SHP77 (cell line): ENCODE measurements around the gene SPEG.

Experiments used
- DNase-seq, 2 experiments: peaks; one replicate each; lab custom pipeline; 2025; lab: John Stamatoyannopoulos, UW

Gene SPEG

DNA sequence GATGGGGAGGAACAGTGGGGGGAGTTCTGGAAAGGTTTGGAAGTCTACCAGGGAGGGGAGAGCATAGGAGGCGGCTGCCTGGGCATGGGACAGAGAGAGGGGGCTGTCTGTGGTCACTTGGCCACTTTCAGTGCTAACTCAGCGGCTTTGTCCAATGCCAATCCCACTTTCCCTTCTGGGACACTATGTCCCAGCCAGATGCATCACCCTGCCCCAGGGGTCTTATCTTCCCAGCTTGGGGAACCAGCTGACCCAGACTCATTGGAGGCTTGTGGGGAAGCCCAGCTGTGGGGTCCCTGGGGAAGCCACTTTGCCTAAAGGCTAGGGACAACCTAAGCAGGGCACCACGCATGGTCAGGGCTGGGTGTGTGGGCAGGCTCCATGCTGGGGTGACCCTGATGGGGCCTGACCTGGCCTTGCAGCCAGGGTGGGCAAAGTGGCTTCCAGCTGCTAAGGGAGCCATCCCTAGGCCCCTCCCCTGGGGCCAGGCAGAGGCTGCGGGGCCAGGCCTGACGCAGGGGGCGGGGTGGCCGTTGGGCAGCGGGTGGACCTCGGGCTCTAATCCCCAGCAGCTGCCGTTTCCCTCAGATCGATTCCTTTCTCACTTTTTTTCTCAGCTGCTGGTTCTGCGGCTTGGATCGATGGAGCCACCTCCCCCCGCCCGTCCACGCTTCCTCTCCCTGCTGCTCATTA, 78.0 kb downstream of the SPEG start:
- peak in 1 of 2 experiments; percentile 27 for DNase-seq

DNA sequence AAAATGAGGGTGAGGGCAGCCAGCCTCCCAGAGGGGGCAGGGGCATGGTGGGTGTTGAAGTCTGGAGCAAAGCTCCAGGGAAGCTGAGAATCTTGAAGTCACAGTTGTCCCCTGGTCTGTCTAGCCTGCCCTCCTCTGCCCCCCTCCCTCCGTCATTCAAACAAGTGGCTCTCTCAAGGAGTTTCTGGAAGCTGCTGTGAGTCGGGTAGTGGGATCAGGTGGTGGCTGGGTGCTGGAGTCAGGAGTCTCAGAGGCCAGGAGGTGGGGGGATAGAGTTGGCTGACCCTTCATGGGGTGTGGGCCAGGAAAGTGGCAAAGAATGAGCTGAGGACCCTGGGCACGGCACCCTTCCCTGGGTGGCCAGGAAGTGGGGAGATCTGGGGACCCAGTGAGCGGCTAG, 79.1 kb downstream of the SPEG start:
- DNase-seq, result no peak

DNA sequence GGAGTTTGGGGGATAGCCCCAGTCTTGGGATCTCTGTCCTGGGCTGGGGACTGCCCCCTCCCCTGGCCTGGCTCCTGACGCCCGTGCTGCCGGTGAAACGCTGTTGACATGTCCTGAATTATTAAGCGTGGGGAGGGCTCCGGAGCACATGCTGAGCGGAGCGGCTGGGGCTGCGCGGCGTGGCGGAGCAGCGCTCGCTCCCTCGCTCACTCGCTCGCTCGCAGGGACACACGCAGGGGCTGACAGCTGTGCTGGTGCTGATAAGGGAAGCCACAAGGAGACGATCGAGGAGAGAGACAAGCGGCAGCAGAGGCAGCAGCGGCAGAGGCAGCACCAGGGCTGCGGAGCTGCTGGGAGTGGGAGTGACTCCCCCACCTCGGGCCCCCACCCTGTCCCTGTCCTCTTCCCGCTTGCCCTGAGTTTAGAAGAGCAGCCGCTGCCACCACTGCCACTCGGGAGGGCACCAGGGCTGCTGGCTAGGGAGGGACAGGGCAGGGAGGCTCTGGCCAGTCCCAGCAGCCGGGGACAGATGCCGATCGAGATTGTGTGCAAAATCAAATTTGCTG, 79.6 kb downstream of the SPEG start, which contains the start of gene ASIC4:
Gene ASIC4, plus strand, starts transcription at position 287 of the 566 bp plus-strand sequence. Its CDS starts 243 bp downstream, at position 530.
- DNase-seq, result no peak

DNA sequence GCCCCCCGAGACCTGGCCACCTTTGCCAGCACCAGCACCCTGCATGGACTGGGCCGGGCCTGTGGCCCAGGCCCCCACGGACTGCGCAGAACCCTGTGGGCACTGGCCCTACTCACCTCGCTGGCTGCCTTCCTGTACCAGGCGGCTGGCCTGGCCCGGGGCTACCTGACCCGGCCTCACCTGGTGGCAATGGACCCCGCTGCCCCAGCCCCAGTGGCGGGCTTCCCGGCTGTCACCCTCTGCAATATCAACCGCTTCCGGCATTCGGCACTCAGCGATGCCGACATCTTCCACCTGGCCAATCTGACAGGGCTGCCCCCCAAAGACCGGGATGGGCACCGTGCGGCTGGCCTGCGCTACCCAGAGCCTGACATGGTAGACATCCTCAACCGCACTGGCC, 80.2 kb downstream of the SPEG start:
- DNase-seq, result no peak

DNA sequence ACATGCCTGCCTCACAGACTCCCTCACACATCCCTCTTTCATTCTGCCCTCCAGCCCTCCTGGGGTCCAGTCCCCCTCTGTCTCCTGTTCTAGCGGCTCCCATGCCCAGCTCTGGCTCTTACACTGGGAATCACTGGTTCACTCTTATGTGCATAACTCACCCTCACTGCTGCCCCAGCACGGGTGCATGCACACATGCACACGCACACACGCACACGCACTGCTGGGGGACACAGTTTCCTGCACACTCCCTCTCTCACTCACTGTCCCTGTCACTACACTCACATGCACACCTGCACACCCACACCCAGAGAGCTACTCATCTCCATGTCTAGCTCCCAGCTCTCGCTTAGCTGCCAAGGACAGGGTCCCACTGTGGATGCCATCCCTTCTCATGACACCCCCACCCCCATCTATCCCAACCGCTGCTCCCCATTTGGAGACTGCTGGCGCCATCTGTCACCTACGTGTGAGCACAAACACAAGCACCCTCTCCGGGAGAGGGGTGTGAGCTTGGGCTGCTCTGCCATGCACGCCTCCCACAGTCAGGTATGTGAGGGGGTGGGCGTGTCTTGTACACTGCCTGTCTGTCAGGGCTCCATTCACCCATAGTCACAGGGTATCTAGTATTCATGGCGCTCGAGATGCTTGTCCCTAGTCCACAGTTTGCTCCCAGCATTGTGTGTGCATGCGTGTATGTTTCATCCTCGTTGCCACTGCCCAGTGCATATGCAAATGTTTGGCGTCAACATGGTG, 81.4 kb downstream of the SPEG start:
- no peak for DNase-seq

DNA sequence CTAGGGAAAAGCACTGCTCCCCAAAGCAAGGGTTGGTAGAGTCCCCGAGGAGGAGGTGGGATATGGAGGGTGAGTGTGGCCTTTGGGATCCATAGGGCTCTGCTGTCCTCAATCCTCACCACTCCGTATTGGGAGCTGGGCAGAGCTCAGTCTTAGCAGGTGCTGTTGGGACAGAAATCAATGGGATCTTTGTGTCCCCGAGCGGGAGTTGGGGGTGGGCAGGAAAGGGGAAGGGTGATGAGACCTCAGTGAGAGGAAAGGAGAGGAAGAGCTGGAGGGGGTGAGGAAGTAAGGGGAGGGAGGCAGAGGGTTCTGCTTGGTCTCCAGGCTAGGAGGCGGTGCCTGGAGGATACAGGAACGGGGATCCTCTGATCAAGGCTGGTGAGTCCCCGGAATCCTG, 82.2 kb downstream of the SPEG start:
- no peak for DNase-seq

DNA sequence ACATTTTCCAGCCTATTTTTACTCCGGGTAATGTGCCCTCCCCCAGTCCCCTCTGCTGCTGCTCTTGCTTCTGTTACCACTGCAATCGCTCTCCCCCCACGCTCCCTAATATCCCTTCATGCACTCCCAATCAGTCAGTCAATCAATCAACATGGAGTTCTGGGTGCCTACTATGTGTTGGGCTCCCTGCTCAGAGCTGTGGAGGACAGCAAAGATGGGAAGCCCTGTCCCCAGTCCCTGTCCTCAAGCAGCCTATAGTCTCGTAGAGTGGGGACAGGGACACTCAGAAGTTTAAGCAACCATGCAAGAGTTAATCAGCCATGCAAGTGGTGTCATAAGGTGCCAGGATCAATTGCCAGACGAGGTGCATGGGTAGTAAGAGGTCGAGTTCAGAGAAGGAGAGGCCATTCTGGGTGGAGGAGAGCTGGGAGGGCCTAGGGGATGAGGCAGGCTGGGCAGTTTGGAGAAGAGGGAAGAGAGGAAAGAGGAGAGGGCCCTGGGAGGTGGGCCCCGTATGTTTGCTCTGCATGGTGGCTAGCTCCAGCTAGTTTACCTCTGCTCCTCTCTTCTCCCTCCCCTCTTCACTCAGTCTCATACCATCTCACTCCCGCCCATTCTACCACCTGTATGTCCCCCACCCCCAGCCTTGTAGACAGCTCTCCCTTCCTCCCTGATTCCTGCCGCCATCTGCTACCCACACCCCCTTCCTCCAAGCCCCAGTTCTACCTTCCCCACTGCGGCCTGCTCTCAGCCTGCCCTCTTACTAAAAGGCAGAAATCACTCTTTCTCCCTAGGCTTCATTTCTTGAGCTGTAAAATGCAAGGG, 83.5 kb downstream of the SPEG start:
- DNase-seq, result no peak

DNA sequence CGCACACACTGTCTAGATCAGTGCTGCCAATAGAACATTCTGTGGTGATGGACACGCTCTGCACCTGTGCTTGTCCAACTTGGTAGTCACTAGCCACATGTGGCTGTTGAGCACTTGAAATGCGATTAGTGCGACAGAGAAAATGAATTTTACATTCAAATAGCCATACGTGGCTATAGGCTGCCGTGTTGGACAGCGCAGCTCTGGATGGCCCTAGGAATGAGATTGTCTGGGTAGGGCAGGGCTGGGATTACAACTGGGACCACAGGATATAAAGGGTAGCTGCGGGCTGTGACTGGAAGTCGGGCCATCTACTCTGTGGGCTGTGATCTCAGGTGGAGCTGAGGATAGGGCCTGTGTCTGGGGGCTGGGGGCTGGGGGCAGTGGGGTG, 84.9 kb downstream of the SPEG start:
- DNase-seq, result no peak

DNA sequence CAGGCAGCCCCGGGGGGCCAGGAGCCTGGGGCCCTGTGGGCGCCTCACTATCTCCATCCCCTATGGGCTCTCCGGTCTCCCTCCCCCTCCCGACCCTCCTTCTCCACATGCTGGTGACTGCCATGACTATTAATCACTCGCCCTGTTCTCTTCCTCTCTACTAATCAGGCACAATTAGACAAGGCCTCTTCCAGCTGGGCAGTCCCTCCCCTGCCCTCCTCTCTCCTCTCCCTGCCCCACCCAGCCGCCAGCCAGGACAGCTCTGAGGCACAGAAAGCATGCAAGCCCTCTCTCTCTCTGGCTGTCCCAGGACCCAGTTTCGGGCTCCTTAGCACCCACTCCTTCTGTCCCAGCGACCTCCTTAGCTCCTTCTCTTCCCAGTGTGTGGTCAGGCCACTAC, 85.4 kb downstream of the SPEG start:
- DNase-seq, result no peak

DNA sequence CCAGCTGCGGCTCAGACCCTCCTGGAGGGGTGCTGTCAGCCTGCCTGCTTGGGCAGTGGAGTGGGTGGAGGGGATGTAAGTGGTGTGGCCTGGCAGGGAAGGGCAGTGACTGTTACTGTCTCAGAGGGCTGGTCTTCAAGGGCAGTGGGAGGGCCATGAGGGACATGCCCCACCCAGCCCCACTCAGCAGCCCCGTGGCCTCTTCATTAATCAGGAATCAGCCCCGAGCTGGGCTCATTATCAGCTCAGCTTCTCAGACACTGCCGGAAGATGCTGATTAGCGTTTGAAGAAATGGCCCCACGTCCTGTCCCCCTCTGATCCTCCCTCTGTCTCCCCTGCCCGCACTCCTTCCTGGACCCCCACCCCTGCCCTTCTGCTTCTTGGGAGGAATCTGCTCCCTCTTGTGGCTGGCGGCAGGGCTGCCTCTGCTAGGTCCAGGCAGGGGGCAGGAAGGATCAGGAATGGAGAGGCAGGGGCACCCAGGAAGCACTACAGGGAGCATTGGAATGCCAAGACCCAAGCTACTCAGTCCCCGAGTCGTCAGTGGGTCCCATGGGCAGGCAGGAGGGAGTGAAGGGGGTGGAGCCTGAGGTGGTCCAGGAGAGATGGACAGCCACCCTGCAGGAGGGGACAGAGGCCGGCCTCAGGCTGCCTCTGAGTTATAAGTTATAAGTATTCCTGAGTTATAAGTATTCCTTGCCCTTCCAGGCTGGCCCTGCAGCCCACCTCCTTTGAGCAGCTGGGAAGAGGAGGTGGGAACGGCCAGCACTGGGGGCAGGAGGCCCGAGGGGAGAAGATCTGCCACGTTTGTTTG, 86.6 kb downstream of the SPEG start:
- peak; percentile 18 to 33 for DNase-seq

DNA sequence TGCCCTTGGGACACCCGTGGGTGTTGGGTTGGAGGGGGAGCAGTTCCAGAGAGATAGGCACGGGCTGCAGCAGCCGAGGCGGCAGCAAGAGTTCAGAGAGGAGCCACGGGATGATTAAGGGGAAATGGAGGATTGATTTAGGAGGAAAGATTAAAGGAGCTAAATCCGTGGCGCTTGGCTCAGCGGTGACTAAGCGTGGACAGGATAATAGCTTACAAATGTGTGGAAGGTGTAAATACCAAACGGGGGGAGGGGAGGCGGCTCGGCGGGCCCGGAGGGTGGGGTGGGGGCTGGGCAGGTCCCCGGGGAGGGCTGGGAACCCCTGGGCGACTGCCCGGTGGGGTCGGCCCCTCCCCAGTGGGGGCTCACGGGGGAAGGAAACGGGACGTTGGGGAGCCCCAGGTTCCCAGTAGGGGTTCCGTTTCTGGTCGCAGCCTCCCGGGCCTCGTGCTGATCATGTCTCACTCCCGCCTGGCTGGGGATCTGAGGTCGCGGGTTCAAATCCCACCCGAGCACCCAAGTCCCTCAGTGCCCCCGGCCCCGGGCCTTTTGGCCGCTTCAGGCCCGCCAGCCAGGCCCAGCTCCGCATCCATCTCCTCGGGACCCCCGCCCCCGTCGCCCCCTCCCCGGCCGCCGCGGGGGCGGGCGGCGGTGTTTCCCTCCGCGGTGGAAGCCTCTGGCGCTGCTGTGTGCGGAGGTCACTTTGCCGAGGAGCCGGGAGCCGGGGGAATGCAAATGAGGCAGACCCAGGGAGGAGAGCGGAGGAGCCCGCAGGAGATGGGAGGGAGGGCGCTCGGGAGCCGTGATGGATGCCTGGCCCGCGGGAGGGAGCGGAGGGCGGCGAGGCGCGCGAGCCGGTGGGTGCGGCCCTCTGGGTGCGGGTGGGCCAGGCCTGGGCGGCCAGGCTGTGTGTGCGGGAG, 87.7 kb downstream of the SPEG start:
- DNase-seq, result no peak

DNA sequence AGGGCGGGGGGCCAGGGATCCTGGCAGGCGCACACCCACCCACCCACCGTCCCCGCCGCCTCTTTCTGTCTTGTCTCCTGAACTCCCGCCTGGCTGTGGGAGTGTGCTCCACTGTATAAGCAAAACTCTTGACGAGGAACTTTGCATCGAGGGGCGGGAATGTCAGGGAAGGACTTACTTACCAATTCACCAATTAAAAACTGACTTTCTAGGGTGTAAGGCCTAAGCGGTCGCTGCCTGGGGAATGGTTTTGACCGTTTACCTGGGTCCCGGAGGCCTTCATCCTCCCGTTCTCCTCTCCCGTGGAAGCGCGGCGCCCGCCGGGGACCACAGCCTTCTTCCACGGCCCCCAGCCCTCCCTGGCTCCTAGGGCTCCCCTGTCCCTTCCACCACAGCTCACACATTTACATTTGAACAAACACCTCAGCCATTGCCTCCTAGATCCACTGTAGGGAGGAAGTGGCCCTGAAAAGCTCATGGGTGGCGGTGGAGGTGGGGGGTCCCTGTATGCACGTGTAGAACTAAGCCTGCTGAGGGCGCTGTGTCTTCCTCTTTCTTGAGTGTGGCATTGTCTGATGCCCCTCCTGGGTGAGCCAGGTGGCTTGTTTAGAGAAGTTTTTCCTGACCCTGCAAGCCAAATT, 88.5 kb downstream of the SPEG start:
- no peak for DNase-seq

DNA sequence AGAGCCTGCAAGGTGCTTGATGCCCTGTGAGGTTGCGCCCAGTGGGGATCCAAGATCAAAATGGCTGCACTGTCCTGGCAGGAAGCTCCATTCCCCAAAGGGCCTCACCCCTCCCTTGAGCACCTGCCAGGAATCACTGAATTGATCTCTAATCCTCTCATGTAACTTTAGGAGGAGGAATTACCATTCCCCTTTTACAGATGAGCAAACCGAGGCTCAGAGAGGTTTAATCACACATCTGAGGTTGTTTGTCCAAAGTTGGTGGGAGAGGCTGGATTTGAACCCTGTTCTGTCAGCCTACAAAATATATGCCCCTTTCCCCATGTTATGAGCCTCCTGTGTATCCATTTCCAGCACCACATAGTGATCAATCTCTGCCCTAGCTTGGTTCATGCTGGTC, 90.2 kb downstream of the SPEG start:
- no peak for DNase-seq

DNA sequence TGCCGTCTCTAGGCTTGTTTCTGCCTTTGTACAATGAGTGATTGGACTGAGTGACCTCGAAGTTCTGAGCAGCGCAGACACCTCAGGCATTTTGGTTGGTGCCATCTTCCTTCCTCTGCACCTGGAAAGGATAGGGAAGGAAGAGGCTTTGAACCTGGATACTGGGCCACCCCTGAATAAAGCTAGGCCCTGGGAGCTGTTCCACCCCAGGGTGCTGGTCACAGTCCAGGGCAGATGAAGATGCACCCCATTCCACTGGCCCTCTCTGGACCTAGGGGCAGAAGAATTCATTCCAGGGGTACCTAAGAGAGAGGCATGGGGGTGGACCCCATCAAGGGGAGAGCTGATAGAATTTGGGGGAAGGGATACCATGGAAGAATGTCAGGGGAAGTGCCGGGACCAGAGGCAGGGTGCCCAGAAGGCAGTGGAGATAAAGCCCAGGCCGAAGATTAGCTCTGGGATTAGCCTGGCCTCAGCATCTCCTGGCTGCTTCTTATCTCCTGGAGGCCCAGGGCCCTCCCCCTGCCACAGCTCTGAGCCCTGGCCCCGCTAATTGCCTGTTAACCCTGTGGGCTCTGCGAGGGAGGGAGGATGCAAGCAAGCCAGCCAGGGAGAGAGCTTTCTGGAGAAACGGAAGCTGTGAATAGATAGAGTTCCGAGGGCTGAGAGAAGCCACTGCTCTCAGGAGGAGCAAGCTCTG, 91.0 kb downstream of the SPEG start:
- DNase-seq, result no peak

DNA sequence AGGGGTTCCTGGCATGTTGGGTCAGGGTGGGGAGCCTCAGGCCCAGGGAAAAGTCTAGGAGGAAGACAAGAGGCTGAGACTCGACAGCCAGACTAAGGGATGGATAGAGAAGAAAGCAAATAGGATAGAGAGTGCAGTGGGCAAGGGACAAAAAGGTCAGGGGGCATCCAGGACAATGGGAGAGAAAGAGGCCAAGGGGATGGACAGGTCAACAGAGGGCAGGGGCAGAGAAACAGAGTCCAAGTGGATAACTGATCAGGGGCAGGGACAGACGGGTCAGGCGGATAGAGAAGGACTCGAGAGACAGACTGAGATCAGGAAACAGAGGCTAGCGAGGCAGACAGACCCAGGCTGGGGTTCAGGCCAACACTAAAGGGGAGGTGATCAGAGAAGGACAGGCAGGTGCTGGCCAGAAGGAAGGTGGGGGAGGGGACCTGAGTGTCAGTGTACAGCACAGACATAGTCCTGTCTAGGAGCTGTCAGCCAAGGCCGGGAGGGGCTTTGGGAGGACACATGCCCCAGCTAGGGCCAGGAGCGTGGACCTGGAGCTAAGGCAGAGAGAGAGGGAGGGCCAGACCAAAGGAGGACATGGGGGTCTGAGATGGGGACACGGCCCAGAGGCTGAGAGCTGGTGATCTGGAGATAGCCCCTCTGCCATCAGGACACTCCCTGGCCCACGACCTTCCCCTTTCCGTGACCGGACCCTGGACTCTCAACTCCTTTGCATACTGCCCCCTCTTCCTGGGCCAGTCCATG, 91.9 kb downstream of the SPEG start:
- no peak for DNase-seq

DNA sequence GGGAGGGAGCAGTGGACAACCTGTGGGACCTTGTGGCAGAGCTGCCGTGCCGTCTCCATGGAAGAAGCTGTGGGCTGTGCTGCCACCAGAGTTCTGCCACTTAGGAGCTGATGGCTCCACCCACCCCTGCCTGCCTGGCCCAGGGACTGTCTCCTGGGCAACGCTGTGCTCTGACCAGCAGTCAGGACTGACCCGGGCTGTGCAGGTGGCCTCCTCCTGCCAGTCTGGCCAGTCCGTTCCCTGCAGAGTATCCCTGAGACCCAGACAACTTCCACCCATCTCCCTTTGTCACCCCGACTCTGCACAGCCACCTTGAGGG, 92.4 kb downstream of the SPEG start:
- peak in 1 of 2 experiments; percentile 22 for DNase-seq

DNA sequence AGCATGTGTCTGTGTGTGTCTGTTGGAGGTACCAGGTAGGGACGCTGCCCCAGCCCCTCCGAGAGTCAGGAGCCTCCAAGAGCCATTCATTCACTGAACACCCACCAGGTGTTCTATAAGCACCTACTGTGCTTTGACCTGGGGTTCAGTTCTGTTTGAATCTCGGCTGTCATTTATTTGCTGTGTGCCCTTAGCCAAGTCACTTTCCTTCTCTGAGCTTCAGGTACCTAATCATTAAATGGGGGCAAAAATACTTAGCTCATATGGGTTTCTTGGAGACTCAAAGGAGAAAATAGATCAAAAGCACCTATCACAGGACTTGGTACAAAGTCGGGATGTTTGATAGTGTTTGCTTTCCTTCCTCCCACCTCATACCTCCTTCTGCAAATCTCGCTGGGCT, 92.8 kb downstream of the SPEG start:
- DNase-seq, result no peak

DNA sequence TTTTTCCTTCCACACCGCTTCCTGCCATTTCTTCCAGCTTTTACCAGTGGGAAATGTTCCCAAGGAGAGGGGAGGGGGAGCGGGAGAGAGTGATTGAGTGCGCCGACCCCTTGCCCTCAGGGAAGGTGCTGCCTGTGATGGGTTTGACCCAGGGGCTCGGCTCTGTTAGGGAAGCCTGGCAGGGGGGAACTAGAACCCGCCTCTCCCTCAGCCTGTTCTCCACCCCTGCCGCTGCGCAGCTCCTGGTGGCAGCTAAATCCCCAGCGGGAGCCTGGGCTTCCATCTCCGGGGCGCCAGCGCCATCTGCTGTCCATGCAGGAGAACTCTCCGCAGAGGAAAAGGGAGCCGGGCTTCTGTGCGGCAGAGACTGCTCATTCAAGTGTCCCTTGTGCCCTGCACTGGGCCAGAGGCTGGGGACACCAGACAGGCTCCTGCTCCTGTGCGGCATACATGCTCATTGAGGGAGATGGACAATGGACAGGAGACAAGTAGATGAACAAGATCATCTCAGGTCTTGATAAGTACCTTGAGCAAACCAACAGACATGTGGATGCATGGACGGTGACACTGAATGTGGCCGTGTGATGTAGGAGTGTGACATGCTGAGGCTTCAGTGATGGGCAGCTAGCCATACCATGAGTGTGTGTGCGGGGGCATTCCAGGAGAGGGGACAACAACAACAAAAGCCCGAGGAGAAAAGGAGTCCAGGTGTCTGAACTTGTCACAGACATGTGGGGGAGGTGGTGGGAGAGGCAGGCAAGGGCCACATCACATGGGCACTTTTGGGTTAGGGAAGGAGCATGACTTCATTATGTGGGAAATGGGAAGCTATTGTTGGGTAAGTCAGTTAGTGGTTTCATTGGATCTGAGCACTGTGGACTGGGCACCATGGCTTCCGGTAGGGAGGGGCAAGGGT, 95.7 kb downstream of the SPEG start:
- peak; percentile 79 to 81 for DNase-seq
